H9 (cell line): ENCODE results near the gene TRIP6. TPM values are rescaled to one million over a fixed set of nuclear protein-coding genes. Genes with fewer than 3 reads are reported as not detected.

Source experiments
- DNase-seq: peaks from one replicate; pipeline ENCODE4 v3.0.0-alpha.2; 2017
- H2AFZ ChIP-seq: one replicate; pipeline ENCODE4 v1.6.1; 2013; ENCODE audit warnings: mild to moderate bottlenecking, low read length, control low read depth, moderate library complexity
- H2AK5ac ChIP-seq: 2 replicates; pipeline ENCODE4 v1.6.1; 2013; ENCODE audit warnings: low read length, control low read depth, mixed read lengths; ENCODE audit not compliant: insufficient read length
- H2BK120ac ChIP-seq: one replicate; pipeline ENCODE4 v1.6.1; 2013; ENCODE audit warnings: low read depth, mild to moderate bottlenecking, low read length, control low read depth, inconsistent platforms; ENCODE audit not compliant: poor library complexity, severe bottlenecking
- H2BK12ac ChIP-seq: 2 replicates; pipeline ENCODE4 v1.6.1; 2013; ENCODE audit warnings: low read length, control low read depth, mixed read lengths, low read depth; ENCODE audit not compliant: insufficient read length
- H2BK15ac ChIP-seq: 2 replicates; pipeline ENCODE4 v1.6.1; 2013; ENCODE audit warnings: low read depth, low read length, control low read depth
- H2BK20ac ChIP-seq: one replicate; pipeline ENCODE4 v1.6.1; 2013; ENCODE audit warnings: low read depth, mild to moderate bottlenecking, low read length, control low read depth, inconsistent platforms; ENCODE audit not compliant: poor library complexity, severe bottlenecking
- H2BK5ac ChIP-seq: 2 replicates; pipeline ENCODE4 v1.6.1; 2013; ENCODE audit warnings: low read length, control low read depth, mixed read lengths; ENCODE audit not compliant: insufficient read length
- H3K14ac ChIP-seq: 2 replicates; pipeline ENCODE4 v1.6.1; 2013; ENCODE audit warnings: low read length, control low read depth; ENCODE audit not compliant: insufficient read depth
- H3K18ac ChIP-seq: 2 replicates; pipeline ENCODE4 v1.6.1; 2013; ENCODE audit warnings: low read depth, mild to moderate bottlenecking, mixed read lengths, low read length, control low read depth; ENCODE audit not compliant: insufficient read length
- H3K23ac ChIP-seq: 2 replicates; pipeline ENCODE4 v1.6.1; 2013; ENCODE audit warnings: low read length, control low read depth, mixed read lengths, low read depth; ENCODE audit not compliant: insufficient read length
- H3K23me2 ChIP-seq: 2 replicates; pipeline ENCODE4 v1.6.1; 2013; ENCODE audit warnings: low read depth, mild to moderate bottlenecking, mixed read lengths, low read length, control low read depth; ENCODE audit not compliant: insufficient read length, poor library complexity, severe bottlenecking
- H3K27ac ChIP-seq: 2 replicates; pipeline ENCODE4 v1.5.1; 2013; ENCODE audit warnings: low read length, control low read depth, mixed read lengths, low read depth; ENCODE audit not compliant: insufficient read length
- H3K27me3 ChIP-seq: 2 replicates; pipeline ENCODE4 v1.6.1; 2013; ENCODE audit warnings: low read length, control low read depth, inconsistent platforms; ENCODE audit not compliant: insufficient read depth
- H3K4ac ChIP-seq: 2 replicates; pipeline ENCODE4 v1.6.1; 2013; ENCODE audit warnings: low read depth, mild to moderate bottlenecking, control low read depth, inconsistent platforms, low read length, moderate library complexity
- H3K4me1 ChIP-seq: 2 replicates; pipeline ENCODE4 v1.6.1; 2013; ENCODE audit warnings: low read length, control low read depth, inconsistent platforms; ENCODE audit not compliant: insufficient read depth
- H3K4me2 ChIP-seq: 2 replicates; pipeline ENCODE4 v1.6.1; 2013; ENCODE audit warnings: low read length, control low read depth, mixed read lengths; ENCODE audit not compliant: insufficient read length, insufficient read depth
- H3K56ac ChIP-seq: 2 replicates; pipeline ENCODE4 v1.6.1; 2013; ENCODE audit warnings: low read depth, mild to moderate bottlenecking, mixed read lengths, low read length, control low read depth; ENCODE audit not compliant: insufficient read length
- H3K79me1 ChIP-seq: 2 replicates; pipeline ENCODE4 v1.6.1; 2013; ENCODE audit warnings: low read depth, mild to moderate bottlenecking, moderate library complexity, low read length, control low read depth, inconsistent platforms; ENCODE audit not compliant: insufficient read depth, poor library complexity, severe bottlenecking
- H3K79me2 ChIP-seq: 2 replicates; pipeline ENCODE4 v1.6.1; 2013; ENCODE audit warnings: low read length, control low read depth, inconsistent platforms; ENCODE audit not compliant: insufficient read depth
- H3K9ac ChIP-seq: 2 replicates; pipeline ENCODE4 v1.6.1; 2013; ENCODE audit warnings: low read length, control low read depth, mixed read lengths; ENCODE audit not compliant: insufficient read length; ENCODE audit errors: extremely low read depth
- H3K9me3 ChIP-seq: one replicate; pipeline ENCODE4 v1.6.1; 2013; ENCODE audit warnings: low read depth, low read length, inconsistent platforms; ENCODE audit not compliant: control insufficient read depth
- H3T11ph ChIP-seq: one replicate; pipeline ENCODE4 v1.6.1; 2013; ENCODE audit warnings: mild to moderate bottlenecking, low read length, control low read depth, inconsistent platforms
- H4K20me1 ChIP-seq: one replicate; pipeline ENCODE4 v1.6.1; 2013; ENCODE audit not compliant: control insufficient read depth, insufficient read length, insufficient read depth
- H4K5ac ChIP-seq: 2 replicates; pipeline ENCODE4 v1.6.1; 2013; ENCODE audit warnings: low read depth, mild to moderate bottlenecking, mixed read lengths, low read length, control low read depth; ENCODE audit not compliant: insufficient read length
- H4K8ac ChIP-seq: replicated peaks from 2 replicates; pipeline ENCODE4 v1.6.1; 2013; ENCODE audit warnings: low read length, control low read depth, mixed read lengths, low read depth; ENCODE audit not compliant: insufficient read length
- H4K91ac ChIP-seq: 2 replicates; pipeline ENCODE4 v1.6.1; 2013; ENCODE audit warnings: low read depth, mild to moderate bottlenecking, moderate library complexity, mixed read lengths, low read length, control low read depth; ENCODE audit not compliant: insufficient read length
- H3K27ac Mint-ChIP-seq, 3 experiments: 2 replicates in 2 of 3; 3 replicates in 1 of 3; pipeline ENCODE4 v1.8.0; 2020 to 2021; ENCODE audit warnings: mixed read lengths in 3 of 3, mild to moderate bottlenecking in 1 of 3, moderate library complexity in 1 of 3
- H3K27me3 Mint-ChIP-seq: 2 replicates; pipeline ENCODE4 v1.8.0; 2021; ENCODE audit warnings: low read depth, mild to moderate bottlenecking, moderate library complexity, mixed read lengths
- H3K36me3 Mint-ChIP-seq, 3 experiments: 2 replicates in 2 of 3; 3 replicates in 1 of 3; pipeline ENCODE4 v1.8.0; 2020 to 2021; ENCODE audit warnings: low read depth in 3 of 3, mixed read lengths in 3 of 3; ENCODE audit not compliant: insufficient read depth in 1 of 3
- H3K4me1 Mint-ChIP-seq, 2 experiments: 2 replicates each; pipeline ENCODE4 v1.8.0; 2020; ENCODE audit warnings: mixed read lengths in 2 of 2
- H3K4me3 Mint-ChIP-seq, 2 experiments: 2 replicates in 1 of 2; 3 replicates in 1 of 2; pipeline ENCODE4 v1.8.0; 2020 to 2021; ENCODE audit warnings: mild to moderate bottlenecking in 2 of 2, mixed read lengths in 2 of 2, moderate library complexity in 1 of 2
- H3K9me3 Mint-ChIP-seq, 2 experiments: 2 replicates in 1 of 2; 3 replicates in 1 of 2; pipeline ENCODE4 v1.8.0; 2020; ENCODE audit warnings: mild to moderate bottlenecking in 2 of 2, mixed read lengths in 2 of 2, moderate library complexity in 1 of 2
- CTCF ChIP-seq: fragments of 200-600 bp; sonication (generic); conservative IDR thresholded peaks from 3 replicates; pipeline ENCODE4 v1.8.0; 2021; ENCODE audit warnings: antibody characterized with exemption, mild to moderate bottlenecking
- WGBS: extraction: QIAGEN DNeasy Blood & Tissue Kit; methylation state at CpG from one replicate; pipeline ENCODE4 v1.1.7; 2013; ENCODE audit warnings: missing lambda C conversion rate, low lambda C conversion rate, mixed read lengths; ENCODE audit not compliant: insufficient read length; ENCODE audit errors: extremely low coverage; 5-methylcytosine and 5-hydroxymethylcytosine counted together
- total RNA-seq: library from RNA; stranded (reverse); gene quantifications from 2 replicates; pipeline ENCODE4 v1.2.1, GENCODE V29; 2021

Gene TRIP6
- total RNA-seq, 1 experiment from 2014 or later: 122 TPM

- no peak overlapping the region for H2BK15ac ChIP-seq
- no peak overlapping the region for H2BK5ac ChIP-seq
- no peak overlapping the region for H2AFZ ChIP-seq
- no peak overlapping the region for H3K9ac ChIP-seq
- H3K4me3 Mint-ChIP-seq: no peak overlapping the region
- no peak overlapping the region for H3T11ph ChIP-seq
- no peaks in the 10 kb centered on the region for H3K27me3 Mint-ChIP-seq
- H4K20me1 ChIP-seq: no peaks in the 10 kb centered on the region
- H2BK12ac ChIP-seq: no peak overlapping the region
- no peak overlapping the region for H3K14ac ChIP-seq
- H3K27ac ChIP-seq: no peak overlapping the region
- no peaks in the 10 kb centered on the region for H3K9me3 ChIP-seq
- H3K9me3 Mint-ChIP-seq: no peaks in the 10 kb centered on the region; a peak in 1 of 5 replicates
- no peak overlapping the region for H2AK5ac ChIP-seq
- H3K23me2 ChIP-seq: peaks cover 10% of the 10 kb centered on the region
- peaks cover 26 to 56% (median 36%) of the 10 kb centered on the region in 3 experiments; a peak in 6 of 7 replicates for H3K36me3 Mint-ChIP-seq
- H4K5ac ChIP-seq: no peak overlapping the region
- H3K4me1 ChIP-seq: no peaks in the 10 kb centered on the region; the same call in 1 of the 2 replicates
- no peak overlapping the region for H4K8ac ChIP-seq
- no peak overlapping the region for H4K91ac ChIP-seq
- peaks cover 3% of the 10 kb centered on the region for H3K79me1 ChIP-seq
- H3K4me1 Mint-ChIP-seq: peaks cover 12 to 15% of the 10 kb centered on the region in 2 experiments
- H3K27ac Mint-ChIP-seq: peak overlapping the region in 1 of 3 experiments; percentile 62; a peak in 3 of 7 replicates
- no peak overlapping the region for H3K4me2 ChIP-seq
- H3K4ac ChIP-seq: no peak overlapping the region
- H2BK120ac ChIP-seq: no peak overlapping the region
- no peak for DNase-seq
- no CpG with 5 or more reads among the region's 12 CpGs for WGBS
- TF ChIP-seq CTCF: no peak
- no peak overlapping the region for H3K56ac ChIP-seq
- H2BK20ac ChIP-seq: no peak overlapping the region
- H3K23ac ChIP-seq: no peak overlapping the region
- no peaks in the 10 kb centered on the region for H3K27me3 ChIP-seq
- no peak overlapping the region for H3K18ac ChIP-seq
- peaks cover 3% of the 10 kb centered on the region; the same call in 1 of the 2 replicates for H3K79me2 ChIP-seq
Observed at GRCh38 chr7:100864263-100864845, 2.8 kb upstream of the TRIP6 start.
